WERI-Rb-1 (cell line): ENCODE results near the gene THBD.

Source experiments
- DNase-seq: peaks from one replicate; pipeline ENCODE4 v3.0.0-alpha.2; 2020
- H3K27ac ChIP-seq: fragments of 250-450 bp; sonication (Bioruptor Pico); 2 replicates; pipeline ENCODE4 v1.5.1; 2020; ENCODE audit warnings: mild to moderate bottlenecking, moderate library complexity
- H3K27me3 ChIP-seq: fragments of 250-450 bp; sonication (Bioruptor Pico); 2 replicates; pipeline ENCODE4 v1.5.1; 2021; ENCODE audit warnings: mild to moderate bottlenecking, low read depth, moderate library complexity; ENCODE audit not compliant: insufficient read depth, severe bottlenecking
- H3K36me3 ChIP-seq: fragments of 250-450 bp; sonication (Bioruptor Pico); 2 replicates; pipeline ENCODE4 v1.5.1; 2020; ENCODE audit warnings: mild to moderate bottlenecking, moderate library complexity
- H3K4me3 ChIP-seq: 2 replicates; pipeline ENCODE4 v1.5.1; 2011; ENCODE audit warnings: low read depth, mild to moderate bottlenecking, control low read depth, low read length
- H3K9me3 ChIP-seq: fragments of 250-450 bp; sonication (Bioruptor Pico); 2 replicates; pipeline ENCODE4 v1.5.1; 2021; ENCODE audit warnings: mild to moderate bottlenecking, moderate library complexity; ENCODE audit not compliant: severe bottlenecking
- CTCF ChIP-seq: IDR thresholded peaks from 2 replicates; pipeline ENCODE4 v1.5.1; 2011; ENCODE audit warnings: low read depth, mild to moderate bottlenecking, control low read depth, inconsistent platforms, low read length

The THBD gene

DNA sequence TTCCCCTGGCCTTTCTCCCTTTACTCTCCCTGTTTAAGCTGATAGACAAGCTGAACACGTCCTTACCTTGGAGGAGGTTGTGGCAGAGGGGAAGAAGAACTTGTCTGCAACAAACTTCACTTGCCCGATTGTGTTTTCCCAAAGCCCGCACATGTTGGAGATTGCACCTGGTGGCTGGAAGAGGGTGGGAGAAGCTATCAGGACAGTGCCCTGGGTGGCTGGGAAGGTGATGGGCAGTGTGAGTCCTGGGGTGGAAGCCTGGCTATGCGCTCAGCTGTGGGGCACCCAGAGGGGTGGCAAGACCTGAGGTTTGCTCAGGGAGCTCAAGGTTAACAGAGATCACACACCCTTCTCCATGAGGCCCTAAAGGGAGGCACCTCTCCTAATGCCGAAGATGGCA is 39.4 kb downstream of the THBD start:
- Histone ChIP-seq H3K9me3 (no peaks in the 10 kb centered on the region), H3K27ac (no peak overlapping the region), H3K36me3 (no peaks in the 10 kb centered on the region), H3K27me3 (peaks cover 63% of the 10 kb centered on the region), H3K4me3 (no peak overlapping the region)
- no peak for TF ChIP-seq CTCF
- no peak for DNase-seq

DNA sequence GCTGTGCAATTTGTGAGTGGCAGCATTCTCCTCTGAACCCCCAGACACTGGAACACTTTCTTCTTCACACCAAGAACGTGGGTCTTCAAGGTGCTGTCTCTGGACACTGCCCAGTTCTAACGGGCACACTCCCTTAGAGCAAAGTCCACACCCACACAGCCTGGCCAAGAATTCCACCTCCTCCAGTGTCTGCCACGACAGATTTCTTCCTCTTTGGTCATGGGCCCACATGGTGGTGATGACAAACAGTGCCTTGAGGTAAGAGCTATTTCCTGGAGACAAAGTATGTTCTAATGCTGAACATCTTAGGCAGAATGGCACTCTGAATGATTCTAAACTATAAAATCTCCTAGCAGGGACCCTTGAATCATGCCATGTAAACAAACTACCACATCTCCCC is 39.8 kb downstream of the THBD start:
- H3K36me3 ChIP-seq, result no peaks in the 10 kb centered on the region
- DNase-seq, result no peak
- H3K4me3 ChIP-seq, result no peak overlapping the region
- no peak for TF ChIP-seq CTCF
- H3K27ac ChIP-seq, result no peak overlapping the region
- H3K9me3 ChIP-seq, result no peaks in the 10 kb centered on the region
- H3K27me3 ChIP-seq, result peaks cover 66% of the 10 kb centered on the region

DNA sequence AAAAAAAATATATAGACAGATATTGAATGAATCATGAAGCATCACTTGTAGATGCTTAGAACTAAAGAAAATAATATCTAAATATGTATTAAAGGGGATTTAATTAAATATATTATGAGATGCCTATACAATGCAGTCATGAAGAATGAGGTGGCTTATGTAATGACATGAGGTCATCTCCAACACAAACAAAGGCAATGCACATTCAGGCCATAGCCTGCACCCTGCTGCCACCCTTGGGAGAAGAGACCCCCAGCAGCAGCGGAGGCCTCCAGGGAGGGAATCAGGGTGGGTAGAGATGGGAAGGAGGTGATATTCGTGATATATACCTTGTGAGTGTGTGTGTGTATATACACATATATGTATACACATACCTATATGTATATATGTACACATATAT is 40.8 kb downstream of the THBD start:
- no peaks in the 10 kb centered on the region for H3K9me3 ChIP-seq
- peaks cover 70% of the 10 kb centered on the region for H3K27me3 ChIP-seq
- DNase-seq, result no peak
- no peak overlapping the region for H3K27ac ChIP-seq
- TF ChIP-seq CTCF, result no peak
- H3K36me3 ChIP-seq, result no peaks in the 10 kb centered on the region
- no peak overlapping the region for H3K4me3 ChIP-seq

GRCh38 chr20:23007886-23008655 is 41.4 kb downstream of the THBD start:
- TF ChIP-seq CTCF, result no peak
- Histone ChIP-seq H3K4me3 (no peak overlapping the region), H3K27ac (no peak overlapping the region), H3K9me3 (no peaks in the 10 kb centered on the region), H3K27me3 (peaks cover 70% of the 10 kb centered on the region), H3K36me3 (no peaks in the 10 kb centered on the region)
- no peak for DNase-seq

- no peak for DNase-seq
- H3K4me3 ChIP-seq, result no peak overlapping the region
Measured at GRCh38 chr20:23007462-23007861, 42.0 kb downstream of the THBD start.

More at GRCh38 chr20:23007462-23007861, 42.0 kb downstream of the THBD start:
- H3K27me3 ChIP-seq, result peaks cover 70% of the 10 kb centered on the region
- no peak for TF ChIP-seq CTCF
- H3K27ac ChIP-seq, result no peak overlapping the region
- H3K9me3 ChIP-seq, result no peaks in the 10 kb centered on the region
- H3K36me3 ChIP-seq, result no peaks in the 10 kb centered on the region
